Mesothelial cell of epicardium (in vitro differentiated cells): ENCODE data around the gene FYN. TPM values are rescaled to one million over a fixed set of nuclear protein-coding genes. Genes with fewer than 3 reads are reported as not detected.

Source experiments
- DNase-seq, 2 experiments: peaks; one replicate each; pipeline ENCODE4 v3.0.0; 2021; ENCODE audit warnings: low spot score in 2 of 2; ENCODE audit not compliant: unreplicated experiment in 2 of 2
- H3K27ac Mint-ChIP-seq: 2 replicates; pipeline ENCODE4 v1.8.0; 2021; ENCODE audit warnings: mixed read lengths
- H3K27me3 Mint-ChIP-seq: 2 replicates; pipeline ENCODE4 v1.8.0; 2021; ENCODE audit warnings: low read depth, mixed read lengths
- H3K36me3 Mint-ChIP-seq: 2 replicates; pipeline ENCODE4 v1.8.0; 2021; ENCODE audit warnings: mixed read lengths
- H3K4me1 Mint-ChIP-seq: 2 replicates; pipeline ENCODE4 v1.8.0; 2021; ENCODE audit warnings: mixed read lengths
- H3K4me3 Mint-ChIP-seq: 2 replicates; pipeline ENCODE4 v1.8.0; 2021; ENCODE audit warnings: mild to moderate bottlenecking, moderate library complexity, mixed read lengths
- H3K9me3 Mint-ChIP-seq: 2 replicates; pipeline ENCODE4 v1.8.0; 2021; ENCODE audit warnings: mixed read lengths
- CTCF ChIP-seq: fragments of 200-600 bp; sonication (generic); IDR thresholded peaks from one replicate; pipeline ENCODE4 v1.5.0; 2021; ENCODE audit warnings: antibody characterized with exemption; ENCODE audit not compliant: unreplicated experiment
- total RNA-seq: library from RNA; stranded (reverse); gene quantifications from 3 replicates; pipeline ENCODE4 v1.2.1, GENCODE V29; 2021

FYN gene
- total RNA-seq, 1 donor from 2014 or later: 115 TPM

- DNase-seq: no peak
- no peak overlapping the region for H3K4me3 Mint-ChIP-seq
- H3K27ac Mint-ChIP-seq: no peak overlapping the region
Observed at GRCh38 chr6:111723412-111723970, 149.8 kb downstream of the FYN start.

DNA sequence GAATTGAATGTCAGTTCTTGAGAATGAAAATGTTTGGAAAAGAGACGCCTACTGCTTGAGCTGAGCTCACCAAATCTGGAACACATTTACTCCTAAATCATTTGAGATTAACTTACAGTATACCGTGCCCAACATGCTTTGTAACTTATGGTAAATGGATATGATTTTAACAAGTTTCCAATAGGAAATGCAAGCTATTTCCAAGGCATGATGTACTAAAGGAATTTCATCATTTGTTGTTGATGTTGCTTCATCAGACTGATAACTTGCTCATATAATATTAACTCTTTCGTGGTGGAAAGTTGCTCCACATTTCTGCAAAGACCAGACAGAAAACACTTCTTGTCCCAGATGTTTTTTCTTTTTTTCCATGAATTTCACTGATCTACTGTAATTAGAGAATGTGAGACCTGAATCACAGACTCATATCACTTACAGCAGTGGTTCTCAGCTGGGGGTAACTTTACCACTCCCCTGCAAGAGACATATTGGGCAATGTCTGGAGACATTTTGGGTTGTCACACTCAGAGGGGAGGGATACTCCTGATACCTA lies 151.0 kb downstream of the FYN start:
- H3K4me1 Mint-ChIP-seq: peaks cover 7% of the 10 kb centered on the region
- no peak overlapping the region for H3K4me3 Mint-ChIP-seq
- DNase-seq: no peak
- H3K9me3 Mint-ChIP-seq: no peaks in the 10 kb centered on the region
- peaks cover 32% of the 10 kb centered on the region for H3K36me3 Mint-ChIP-seq
- H3K27me3 Mint-ChIP-seq: no peaks in the 10 kb centered on the region
- TF ChIP-seq CTCF: no peak
- H3K27ac Mint-ChIP-seq: peak overlapping the region; percentile 30

More at GRCh38 chr6:111723412-111723970, 149.8 kb downstream of the FYN start:
- Mint-ChIP-seq H3K36me3 (peaks cover 29% of the 10 kb centered on the region), H3K9me3 (peaks cover 2% of the 10 kb centered on the region), H3K27me3 (no peaks in the 10 kb centered on the region), H3K4me1 (peaks cover 7% of the 10 kb centered on the region)
- no peak for TF ChIP-seq CTCF

- peak; percentile 68 for TF ChIP-seq CTCF
- no peaks in the 10 kb centered on the region for H3K9me3 Mint-ChIP-seq
- H3K36me3 Mint-ChIP-seq: peaks cover 27% of the 10 kb centered on the region
- H3K4me1 Mint-ChIP-seq: peaks cover 7% of the 10 kb centered on the region
- no peaks in the 10 kb centered on the region for H3K27me3 Mint-ChIP-seq
- no peak for DNase-seq
- H3K27ac Mint-ChIP-seq: no peak overlapping the region
- H3K4me3 Mint-ChIP-seq: no peak overlapping the region
Observed at GRCh38 chr6:111721753-111722154, 151.5 kb downstream of the FYN start.

DNA sequence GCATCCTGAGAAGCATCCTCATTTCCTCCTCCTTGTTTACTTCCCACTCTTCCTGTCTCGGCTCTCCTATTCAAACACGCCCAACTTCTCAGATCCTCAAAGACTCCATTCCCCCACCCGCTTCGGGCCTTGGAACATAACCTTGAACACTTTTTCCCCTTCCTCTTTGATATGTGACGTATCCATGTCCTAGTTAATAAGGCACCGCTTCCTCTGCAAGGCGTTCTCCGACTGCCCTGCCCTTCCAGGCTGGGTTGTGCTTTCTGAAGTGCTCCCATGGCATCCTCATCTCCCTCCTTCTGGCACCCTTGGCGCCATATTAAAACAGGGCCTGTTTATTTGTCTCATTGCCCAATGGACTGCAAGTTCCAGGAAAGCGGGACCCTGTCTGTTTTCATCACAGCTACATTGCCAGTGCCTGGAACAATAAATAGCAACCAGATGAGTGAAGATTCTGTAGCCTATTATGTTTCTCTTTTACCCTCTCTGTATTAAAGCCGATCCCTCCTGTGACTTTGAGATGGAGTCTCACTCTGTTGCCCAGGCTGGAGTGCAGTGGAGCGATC lies 152.2 kb downstream of the FYN start:
- no peak for TF ChIP-seq CTCF
- Mint-ChIP-seq H3K27me3 (no peaks in the 10 kb centered on the region), H3K9me3 (no peaks in the 10 kb centered on the region), H3K4me1 (peaks cover 7% of the 10 kb centered on the region), H3K27ac (no peak overlapping the region), H3K4me3 (no peak overlapping the region), H3K36me3 (peaks cover 23% of the 10 kb centered on the region)
- DNase-seq: no peak

- TF ChIP-seq CTCF: no peak
- Mint-ChIP-seq H3K36me3 (peaks cover 28% of the 10 kb centered on the region), H3K4me3 (no peak overlapping the region), H3K27me3 (no peaks in the 10 kb centered on the region), H3K4me1 (peaks cover 7% of the 10 kb centered on the region), H3K9me3 (no peaks in the 10 kb centered on the region), H3K27ac (no peak overlapping the region)
- no peak for DNase-seq
Observed at GRCh38 chr6:111718990-111719389, 154.3 kb downstream of the FYN start.
